H1 (cell line): ENCODE measurements around the gene PTPRG. TPM values are rescaled to one million over a fixed set of nuclear protein-coding genes. Genes with fewer than 3 reads are reported as not detected.

Source experiments
- CTCF ChIA-PET: fragments of 300-600 bp; sonication (Branson Sonifier 250); formaldehyde crosslinking; loops from one replicate; lab custom pipeline; 2021; ENCODE audit not compliant: partially characterized antibody; lab: Charles Lee
- POLR2A ChIA-PET: fragments of 300-600 bp; sonication (Branson Sonifier 250); formaldehyde crosslinking; loops from one replicate; lab custom pipeline; 2021; ENCODE audit warnings: inconsistent platforms; ENCODE audit not compliant: partially characterized antibody; lab: Charles Lee
- DNase-seq, 2 experiments: peaks; one replicate each; pipeline versions ENCODE4 v3.0.0 to v3.0.0-alpha.2; 2010 to 2022; ENCODE audit warnings: low spot score in 2 of 2, low read depth in 1 of 2, mixed read lengths in 1 of 2
- FAIRE-seq: peaks from 2 replicates; lab custom pipeline; 2011; peaks lifted over from hg19 to GRCh38; lab: Jason Lieb, UNC
- H2AFZ ChIP-seq: 2 replicates; pipeline ENCODE4 v1.8.1; 2012; ENCODE audit warnings: low read length, inconsistent platforms
- H2AK5ac ChIP-seq: 2 replicates; pipeline ENCODE4 v1.6.1; 2013; ENCODE audit warnings: low read depth, low read length
- H2BK120ac ChIP-seq: replicated peaks from 2 replicates; pipeline ENCODE3; 2013; ENCODE audit warnings: low read depth, low read length, inconsistent platforms
- H2BK12ac ChIP-seq: 2 replicates; pipeline ENCODE4 v1.6.1; 2013; ENCODE audit warnings: low read depth, low read length
- H2BK15ac ChIP-seq: 2 replicates; pipeline ENCODE4 v1.6.1; 2013; ENCODE audit warnings: low read length
- H2BK20ac ChIP-seq: 2 replicates; pipeline ENCODE4 v1.6.1; 2013; ENCODE audit warnings: low read length
- H2BK5ac ChIP-seq: 2 replicates; pipeline ENCODE4 v1.6.1; 2013; ENCODE audit warnings: low read depth, low read length
- H3K14ac ChIP-seq: 2 replicates; pipeline ENCODE4 v1.6.1; 2013; ENCODE audit warnings: inconsistent platforms; ENCODE audit not compliant: insufficient read length
- H3K18ac ChIP-seq: 2 replicates; pipeline ENCODE4 v1.6.1; 2013; ENCODE audit warnings: low read length; ENCODE audit errors: extremely low read depth
- H3K23ac ChIP-seq: 2 replicates; pipeline ENCODE4 v1.6.1; 2013; ENCODE audit warnings: inconsistent platforms; ENCODE audit not compliant: insufficient read length
- H3K23me2 ChIP-seq: 2 replicates; pipeline ENCODE4 v1.6.1; 2013; ENCODE audit warnings: low read depth, low read length
- H3K27ac ChIP-seq: 2 replicates; pipeline ENCODE4 v1.6.1; 2011; ENCODE audit warnings: low read depth, low read length, inconsistent platforms
- H3K27me3 ChIP-seq, 4 experiments: replicated peaks in 1 of 4; 1 replicate in 1 of 4; 2 replicates in 3 of 4; pipeline versions ENCODE4 v1.6.1 to v1.8.1; 2011 to 2013; ENCODE audit warnings: low read length in 3 of 4, mild to moderate bottlenecking in 3 of 4, inconsistent platforms in 2 of 4, mixed read lengths in 2 of 4, moderate library complexity in 1 of 4; ENCODE audit not compliant: control insufficient read depth in 3 of 4, insufficient read depth in 3 of 4; ENCODE audit errors: extremely low read depth in 1 of 4
- H3K36me3 ChIP-seq, 4 experiments: 2 replicates each; pipeline versions ENCODE4 v1.6.1 to v1.8.1; 2011 to 2013; ENCODE audit warnings: mild to moderate bottlenecking in 4 of 4, low read length in 3 of 4, moderate library complexity in 2 of 4, control low read depth in 1 of 4, inconsistent platforms in 1 of 4; ENCODE audit not compliant: insufficient read depth in 4 of 4, control insufficient read depth in 2 of 4
- H3K4ac ChIP-seq: replicated peaks from 2 replicates; pipeline ENCODE3; 2013; ENCODE audit warnings: low read length, low read depth, mixed read lengths, inconsistent platforms; ENCODE audit not compliant: insufficient read length
- H3K4me1 ChIP-seq, 4 experiments: replicated peaks in 1 of 4; 1 replicate in 1 of 4; 2 replicates in 3 of 4; pipeline versions ENCODE4 v1.6.1 to v1.8.1; 2011 to 2013; ENCODE audit warnings: low read length in 3 of 4, inconsistent platforms in 2 of 4, mixed read lengths in 1 of 4; ENCODE audit not compliant: insufficient read depth in 4 of 4, control insufficient read depth in 3 of 4
- H3K4me2 ChIP-seq, 2 experiments: 2 replicates each; pipeline versions ENCODE4 v1.6.1 to v1.8.1; 2011 to 2013; ENCODE audit warnings: low read depth in 2 of 2, low read length in 2 of 2, control low read depth in 1 of 2, inconsistent platforms in 1 of 2, mild to moderate bottlenecking in 1 of 2; ENCODE audit not compliant: insufficient read depth in 1 of 2
- H3K4me3 ChIP-seq, 4 experiments: fragments of 200-600, 300-600 bp in 1 of 4; sonication (generic), shearing (Covaris generic), sonication (Bioruptor Twin) in 1 of 4; 2 replicates each; pipeline versions ENCODE4 v1.5.1 to v1.8.1; 2011 to 2016; ENCODE audit warnings: low read length in 4 of 4, low read depth in 3 of 4, control low read depth in 2 of 4, inconsistent platforms in 2 of 4, mild to moderate bottlenecking in 2 of 4, mixed read lengths in 1 of 4, moderate library complexity in 1 of 4; ENCODE audit not compliant: insufficient read depth in 2 of 4; ENCODE audit errors: extremely low read depth in 1 of 4
- H3K56ac ChIP-seq: replicated peaks from 2 replicates; pipeline ENCODE3; 2013; ENCODE audit warnings: low read depth, mild to moderate bottlenecking, mixed read lengths, low read length, inconsistent platforms; ENCODE audit not compliant: insufficient read length
- H3K79me1 ChIP-seq: 2 replicates; pipeline ENCODE4 v1.6.1; 2013; ENCODE audit warnings: low read depth, low read length, control low read depth
- H3K79me2 ChIP-seq, 2 experiments: 2 replicates each; pipeline versions ENCODE4 v1.6.1 to v1.8.1; 2012 to 2013; ENCODE audit warnings: low read length in 2 of 2, mild to moderate bottlenecking in 2 of 2, inconsistent platforms in 1 of 2; ENCODE audit not compliant: insufficient read depth in 2 of 2, control insufficient read depth in 1 of 2
- H3K9ac ChIP-seq, 4 experiments: replicated peaks in 1 of 4; 1 replicate in 1 of 4; 2 replicates in 3 of 4; pipeline versions ENCODE4 v1.6.1 to v1.8.1; 2011 to 2013; ENCODE audit warnings: low read depth in 3 of 4, low read length in 3 of 4, control low read depth in 2 of 4, mild to moderate bottlenecking in 2 of 4, moderate library complexity in 2 of 4, inconsistent platforms in 1 of 4; ENCODE audit errors: extremely low read depth in 1 of 4
- H3K9me3 ChIP-seq, 2 experiments: 2 replicates each; pipeline versions ENCODE4 v1.6.1 to v1.8.1; 2012 to 2013; ENCODE audit warnings: mild to moderate bottlenecking in 2 of 2, moderate library complexity in 2 of 2, control low read depth in 1 of 2, inconsistent platforms in 1 of 2, low read depth in 1 of 2, low read length in 1 of 2, mixed read lengths in 1 of 2; ENCODE audit not compliant: insufficient read depth in 2 of 2
- H4K20me1 ChIP-seq, 2 experiments: replicated peaks in 1 of 2; 2 replicates each; pipeline versions ENCODE3 to v1.8.1; 2011 to 2013; ENCODE audit warnings: inconsistent platforms in 2 of 2, low read length in 2 of 2, mild to moderate bottlenecking in 1 of 2; ENCODE audit not compliant: insufficient read depth in 2 of 2, control insufficient read depth in 1 of 2
- H4K5ac ChIP-seq: 2 replicates; pipeline ENCODE4 v1.6.1; 2013; ENCODE audit warnings: low read length, low read depth, mixed read lengths, inconsistent platforms; ENCODE audit not compliant: insufficient read length
- H4K8ac ChIP-seq: 2 replicates; pipeline ENCODE4 v1.8.0; 2013; ENCODE audit warnings: mild to moderate bottlenecking, moderate library complexity, low read length, inconsistent platforms; ENCODE audit not compliant: insufficient read depth; ENCODE audit errors: extremely low read depth
- H4K91ac ChIP-seq: replicated peaks from 2 replicates; pipeline ENCODE3; 2013; ENCODE audit warnings: low read length, mixed read lengths, inconsistent platforms; ENCODE audit not compliant: insufficient read length
- CBX5 ChIP-seq: fragments of 300-800, 300-1000 bp; sonication (generic); IDR thresholded peaks from 2 replicates; pipeline ENCODE4 v1.7.1; 2016; ENCODE audit warnings: antibody characterized with exemption, low read length, low read depth
- NANOG ChIP-seq: IDR thresholded peaks from 2 replicates; pipeline ENCODE4 v1.6.1; 2011; ENCODE audit warnings: low read length, low read depth, mild to moderate bottlenecking, inconsistent platforms; ENCODE audit not compliant: insufficient read depth, poor library complexity, severe bottlenecking
- NRF1 ChIP-seq: IDR thresholded peaks from 2 replicates; pipeline ENCODE4 v1.6.1; 2011; ENCODE audit warnings: mild to moderate bottlenecking, low read depth, low read length, improper control_type of control experiment
- POLR2AphosphoS5 ChIP-seq: IDR thresholded peaks from 2 replicates; pipeline ENCODE4 v1.6.1; 2011; ENCODE audit warnings: low read depth, low read length
- RBBP5 ChIP-seq: IDR thresholded peaks from 2 replicates; pipeline ENCODE4 v1.7.1; 2012; ENCODE audit warnings: low read depth, mild to moderate bottlenecking, inconsistent platforms, low read length, moderate library complexity, borderline replicate concordance
- TEAD4 ChIP-seq: IDR thresholded peaks from 2 replicates; pipeline ENCODE4 v1.6.1; 2012; ENCODE audit warnings: low read depth, low read length, inconsistent platforms, mixed read lengths
- WGBS, 2 experiments: shearing (Covaris generic) in 1 of 2; methylation state at CpG; one replicate each; pipeline versions ENCODE4 v1.1.6 to v1.1.7; 2013 to 2015; ENCODE audit warnings: low lambda C conversion rate in 2 of 2, mixed read lengths in 2 of 2, inconsistent platforms in 1 of 2, low coverage in 1 of 2, missing lambda C conversion rate in 1 of 2; ENCODE audit not compliant: insufficient replicate concordance in 2 of 2, insufficient coverage in 1 of 2, insufficient read length in 1 of 2; ENCODE audit errors: extremely low coverage in 1 of 2, missing lambda C conversion rate in 1 of 2; 5-methylcytosine and 5-hydroxymethylcytosine counted together
- polyA plus RNA-seq, 7 experiments: library from polyadenylated mRNA; depleted of rRNA in 3 of 7; stranded (reverse) in 5 of 7; unstranded in 2 of 7; fragments of >200 nt in 5 of 7; fragments of 200-250 nt in 2 of 7; gene quantifications; 1 replicate in 5 of 7; 2 replicates in 1 of 7; 4 replicates in 1 of 7; pipeline versions ENCODE4 v1.2.1 to v1.2.3, GENCODE V29; 2011 to 2013; ENCODE audit warnings: missing spikeins in 2 of 7, mixed read lengths in 2 of 7
- total RNA-seq: library from RNA; stranded (reverse); fragmentation: NEBNext Ultra II Directional; extraction: Animal tissue kit (Norgen Biotek cat#: 25700); gene quantifications from 2 replicates; pipeline ENCODE4 v1.2.1, GENCODE V29; 2021
- TF ChIP-seq, protein P1 (sequence below): IDR thresholded peaks from 2 replicates; pipeline ENCODE4 v1.6.1; 2011; ENCODE audit warnings: low read length, improper control_type of control experiment
- TF ChIP-seq, protein P2 (sequence below), 3 experiments: IDR thresholded peaks; 1 replicate in 2 of 3; 2 replicates in 1 of 3; pipeline versions ENCODE4 v1.5.1 to v1.6.1; 2011; ENCODE audit warnings: low read length in 3 of 3, mild to moderate bottlenecking in 3 of 3, inconsistent platforms in 2 of 3, low read depth in 1 of 3, moderate library complexity in 1 of 3; ENCODE audit not compliant: insufficient read depth in 1 of 3; ENCODE audit errors: control extremely low read depth in 1 of 3
- TF ChIP-seq, protein P3 (sequence below): IDR thresholded peaks from 2 replicates; pipeline ENCODE4 v1.6.1; 2011; ENCODE audit warnings: low read depth, mild to moderate bottlenecking, low read length; ENCODE audit not compliant: insufficient read depth

Gene PTPRG
- total and polyA plus RNA-seq, 2 of the 8 experiments (the other 6 are each of a cell fraction or from before 2014, with no cell fraction given) = 23.3 to 96.2 TPM

DNA sequence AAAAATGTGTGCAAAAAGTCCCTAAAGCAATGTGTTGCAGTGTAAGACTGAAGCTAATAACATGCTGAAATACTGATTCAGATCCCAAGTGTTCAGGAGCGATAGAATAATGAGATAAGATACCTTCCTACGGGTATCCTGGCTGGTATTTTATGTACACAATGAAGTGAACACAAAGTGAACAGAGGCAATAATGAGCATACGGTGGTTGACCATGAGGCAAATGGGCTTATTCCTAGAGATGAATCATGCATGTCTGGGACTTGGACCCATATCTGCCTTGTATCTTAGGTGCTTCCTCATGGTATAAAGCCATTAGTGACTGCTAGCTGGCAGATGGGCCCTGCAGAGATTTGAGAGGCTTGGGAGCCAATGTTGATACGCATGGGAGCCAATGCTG lies 21.5 kb downstream of the PTPRG start:
- WGBS, 2 experiments = 94% methylated on average over 4 of the region's 4 CpGs; no CpG with 5 or more reads in 1 of the 2 experiments
- Histone ChIP-seq H2BK5ac (no peak overlapping the region), H2BK12ac (no peak overlapping the region), H3K36me3 (no peaks in the 10 kb centered on the region; a peak in 2 of 8 replicates), H3K27me3 (no peaks in the 10 kb centered on the region; a peak in 1 of 7 replicates), H3K14ac (no peak overlapping the region), H3K56ac (no peak overlapping the region), H3K4me1 (peaks cover 0 to 24% (median 9%) of the 10 kb centered on the region in 4 experiments; a peak in 6 of 7 replicates), H3K27ac (no peak overlapping the region), H3K9me3 (no peaks in the 10 kb centered on the region), H4K5ac (no peak overlapping the region), H3K4ac (no peak overlapping the region), H3K9ac (no peak overlapping the region), H4K20me1 (peaks cover 40 to 44% of the 10 kb centered on the region in 2 experiments), H2BK15ac (no peak overlapping the region), H3K4me3 (no peak overlapping the region), H2AFZ (no peak overlapping the region), H3K79me1 (peaks cover 18% of the 10 kb centered on the region), H4K8ac (no peak overlapping the region), H3K23me2 (no peaks in the 10 kb centered on the region), H2BK20ac (no peak overlapping the region), H3K79me2 (peaks cover 53 to 100% of the 10 kb centered on the region in 2 experiments), H3K4me2 (no peak overlapping the region), H3K23ac (no peak overlapping the region), H2BK120ac (no peak overlapping the region), H4K91ac (no peak overlapping the region), H3K18ac (no peak overlapping the region), H2AK5ac (no peak overlapping the region)
- DNase-seq (no peak), FAIRE-seq (no peak)
- POLR2A ChIA-PET = interaction anchor here (1.1 to 15.0 kb wide), 7 partner anchors 9 to 83 kb away, joined by 3 to 200 read pairs (median 6); partner anchors contain the start of gene PTPRG
- CTCF ChIA-PET = interaction anchor here (0.6 to 3.2 kb wide), 2 partner anchors 18 kb away, joined by 3 to 14 read pairs; no protein-coding TSS in a partner anchor
- TF ChIP-seq, protein P1, sequence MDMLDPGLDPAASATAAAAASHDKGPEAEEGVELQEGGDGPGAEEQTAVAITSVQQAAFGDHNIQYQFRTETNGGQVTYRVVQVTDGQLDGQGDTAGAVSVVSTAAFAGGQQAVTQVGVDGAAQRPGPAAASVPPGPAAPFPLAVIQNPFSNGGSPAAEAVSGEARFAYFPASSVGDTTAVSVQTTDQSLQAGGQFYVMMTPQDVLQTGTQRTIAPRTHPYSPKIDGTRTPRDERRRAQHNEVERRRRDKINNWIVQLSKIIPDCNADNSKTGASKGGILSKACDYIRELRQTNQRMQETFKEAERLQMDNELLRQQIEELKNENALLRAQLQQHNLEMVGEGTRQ = no peak
- TF ChIP-seq, protein P2, sequence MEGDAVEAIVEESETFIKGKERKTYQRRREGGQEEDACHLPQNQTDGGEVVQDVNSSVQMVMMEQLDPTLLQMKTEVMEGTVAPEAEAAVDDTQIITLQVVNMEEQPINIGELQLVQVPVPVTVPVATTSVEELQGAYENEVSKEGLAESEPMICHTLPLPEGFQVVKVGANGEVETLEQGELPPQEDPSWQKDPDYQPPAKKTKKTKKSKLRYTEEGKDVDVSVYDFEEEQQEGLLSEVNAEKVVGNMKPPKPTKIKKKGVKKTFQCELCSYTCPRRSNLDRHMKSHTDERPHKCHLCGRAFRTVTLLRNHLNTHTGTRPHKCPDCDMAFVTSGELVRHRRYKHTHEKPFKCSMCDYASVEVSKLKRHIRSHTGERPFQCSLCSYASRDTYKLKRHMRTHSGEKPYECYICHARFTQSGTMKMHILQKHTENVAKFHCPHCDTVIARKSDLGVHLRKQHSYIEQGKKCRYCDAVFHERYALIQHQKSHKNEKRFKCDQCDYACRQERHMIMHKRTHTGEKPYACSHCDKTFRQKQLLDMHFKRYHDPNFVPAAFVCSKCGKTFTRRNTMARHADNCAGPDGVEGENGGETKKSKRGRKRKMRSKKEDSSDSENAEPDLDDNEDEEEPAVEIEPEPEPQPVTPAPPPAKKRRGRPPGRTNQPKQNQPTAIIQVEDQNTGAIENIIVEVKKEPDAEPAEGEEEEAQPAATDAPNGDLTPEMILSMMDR (IDR thresholded peaks at IDR 0.05; ENCODE audit: control extremely low read depth in 1 of 3, insufficient read depth in 1 of 3, low read depth in 1 of 3, low read length in 3 of 3) = no peak
- TF ChIP-seq CBX5 (no peak), RBBP5 (no peak), NANOG (no peak), POLR2AphosphoS5 (no peak), NRF1 (no peak), TEAD4 (no peak)
- TF ChIP-seq, protein P3, sequence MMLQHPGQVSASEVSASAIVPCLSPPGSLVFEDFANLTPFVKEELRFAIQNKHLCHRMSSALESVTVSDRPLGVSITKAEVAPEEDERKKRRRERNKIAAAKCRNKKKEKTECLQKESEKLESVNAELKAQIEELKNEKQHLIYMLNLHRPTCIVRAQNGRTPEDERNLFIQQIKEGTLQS = no peak
